HEK293 (cell line): ENCODE results near the gene NKD1.

ENCODE experiments used
- CTCF ChIA-PET: fragments of 350-600 bp; formaldehyde crosslinking; extraction: SDS; loops from one replicate; lab custom pipeline; 2021; ENCODE audit warnings: antibody characterized with exemption; lab: Yijun Ruan, JAX
- POLR2A ChIA-PET: fragments of 300-600 bp; formaldehyde crosslinking; extraction: SDS; loops from one replicate; lab custom pipeline; 2020; ENCODE audit warnings: antibody characterized with exemption, inconsistent platforms; lab: Yijun Ruan, JAX
- H3K27ac ChIP-seq: fragments of 200-500 bp; sonication (Bioruptor generic); 2 replicates; pipeline ENCODE4 v1.5.1; 2014; ENCODE audit warnings: low read depth, low read length, control low read depth, inconsistent platforms; ENCODE audit errors: extremely low read depth
- H3K36me3 ChIP-seq, 2 experiments: fragments of 200-500 bp in 1 of 2; sonication (Bioruptor generic) in 1 of 2; 1 replicate in 1 of 2; 2 replicates in 1 of 2; pipeline ENCODE4 v1.5.1; 2014 to 2017; ENCODE audit warnings: inconsistent platforms in 2 of 2, low read length in 2 of 2; ENCODE audit not compliant: control insufficient read depth in 2 of 2, insufficient read depth in 1 of 2
- H3K4me1 ChIP-seq: fragments of 200-500 bp; sonication (Bioruptor generic); 2 replicates; pipeline ENCODE4 v1.5.1; 2014; ENCODE audit warnings: mild to moderate bottlenecking, low read length, inconsistent platforms; ENCODE audit not compliant: control insufficient read depth, insufficient read depth
- H3K4me3 ChIP-seq: 2 replicates; pipeline ENCODE4 v1.5.1; 2011; ENCODE audit warnings: low read depth, mild to moderate bottlenecking, control low read depth, low read length, moderate library complexity
- H3K9me3 ChIP-seq: fragments of 200-500 bp; sonication (Bioruptor generic); 2 replicates; pipeline ENCODE4 v1.5.1; 2014; ENCODE audit warnings: low read depth, low read length, inconsistent platforms; ENCODE audit not compliant: control insufficient read depth, insufficient read depth
- SALL2 ChIP-seq: fragments of 450-650 bp; formaldehyde crosslinking; IDR thresholded peaks from 2 replicates; pipeline ENCODE4 v1.5.0; 2017; ENCODE audit warnings: missing biosample characterization, mild to moderate bottlenecking, missing genetic modification characterization, borderline replicate concordance
- SCRT2 ChIP-seq: fragments of 450-650 bp; formaldehyde crosslinking; IDR thresholded peaks from 2 replicates; pipeline ENCODE4 v1.5.1; 2016; ENCODE audit warnings: missing biosample characterization, missing genetic modification characterization
- TCF7L2 ChIP-seq: IDR thresholded peaks from 2 replicates; pipeline ENCODE4 v1.6.1; 2011; ENCODE audit warnings: low read depth, mild to moderate bottlenecking, inconsistent platforms, low read length, moderate library complexity, borderline replicate concordance
- ZFP3 ChIP-seq: fragments of 450-650 bp; formaldehyde crosslinking; IDR thresholded peaks from 2 replicates; pipeline ENCODE4 v1.5.1; 2016; ENCODE audit warnings: low read depth, missing biosample characterization, missing genetic modification characterization
- ZFP37 ChIP-seq: fragments of 450-650 bp; formaldehyde crosslinking; IDR thresholded peaks from 2 replicates; pipeline ENCODE4 v1.5.1; 2016; ENCODE audit warnings: missing biosample characterization, missing genetic modification characterization
- ZNF10 ChIP-seq: fragments of 450-650 bp; formaldehyde crosslinking; IDR thresholded peaks from 2 replicates; pipeline ENCODE4 v1.5.1; 2017; ENCODE audit warnings: missing biosample characterization, missing genetic modification characterization
- ZNF311 ChIP-seq: fragments of 450-650 bp; formaldehyde crosslinking; IDR thresholded peaks from 2 replicates; pipeline ENCODE4 v1.5.1; 2017; ENCODE audit warnings: missing biosample characterization, missing genetic modification characterization, borderline replicate concordance
- ZNF335 ChIP-seq: fragments of 450-650 bp; formaldehyde crosslinking; conservative IDR thresholded peaks from 2 replicates; pipeline ENCODE4 v1.5.1; 2016; ENCODE audit warnings: missing biosample characterization, missing genetic modification characterization
- ZNF423 ChIP-seq: fragments of 450-650 bp; formaldehyde crosslinking; IDR thresholded peaks from 2 replicates; pipeline ENCODE4 v1.5.1; 2016; ENCODE audit warnings: missing biosample characterization, missing genetic modification characterization
- ZNF510 ChIP-seq: fragments of 450-650 bp; formaldehyde crosslinking; IDR thresholded peaks from 2 replicates; pipeline ENCODE4 v1.5.1; 2018; ENCODE audit warnings: mild to moderate bottlenecking, missing genetic modification characterization, missing biosample characterization; ENCODE audit not compliant: insufficient replicate concordance
- ZNF558 ChIP-seq: fragments of 450-650 bp; formaldehyde crosslinking; IDR thresholded peaks from 2 replicates; pipeline ENCODE4 v1.5.1; 2016; ENCODE audit warnings: missing biosample characterization, missing genetic modification characterization
- TF ChIP-seq, protein P1 (sequence below): fragments of 450-650 bp; formaldehyde crosslinking; IDR thresholded peaks from 2 replicates; pipeline ENCODE4 v1.5.1; 2016; ENCODE audit warnings: missing biosample characterization, missing genetic modification characterization
- TF ChIP-seq, protein P2 (sequence below): fragments of 450-650 bp; formaldehyde crosslinking; conservative IDR thresholded peaks from 2 replicates; pipeline ENCODE4 v1.5.1; 2016; ENCODE audit warnings: low read depth, missing biosample characterization, missing genetic modification characterization
- TF ChIP-seq, protein P3 (sequence below): fragments of 450-650 bp; formaldehyde crosslinking; IDR thresholded peaks from 2 replicates; pipeline ENCODE4 v1.5.1; 2016; ENCODE audit warnings: missing biosample characterization, missing genetic modification characterization, borderline replicate concordance
- TF ChIP-seq, protein P4 (sequence below): fragments of 450-650 bp; formaldehyde crosslinking; IDR thresholded peaks from 2 replicates; pipeline ENCODE4 v1.5.1; 2017; ENCODE audit warnings: missing biosample characterization, missing genetic modification characterization
- TF ChIP-seq, protein P5 (sequence below): fragments of 450-650 bp; formaldehyde crosslinking; IDR thresholded peaks from 2 replicates; pipeline ENCODE4 v1.5.1; 2017; ENCODE audit warnings: missing biosample characterization, missing genetic modification characterization

Gene NKD1

DNA sequence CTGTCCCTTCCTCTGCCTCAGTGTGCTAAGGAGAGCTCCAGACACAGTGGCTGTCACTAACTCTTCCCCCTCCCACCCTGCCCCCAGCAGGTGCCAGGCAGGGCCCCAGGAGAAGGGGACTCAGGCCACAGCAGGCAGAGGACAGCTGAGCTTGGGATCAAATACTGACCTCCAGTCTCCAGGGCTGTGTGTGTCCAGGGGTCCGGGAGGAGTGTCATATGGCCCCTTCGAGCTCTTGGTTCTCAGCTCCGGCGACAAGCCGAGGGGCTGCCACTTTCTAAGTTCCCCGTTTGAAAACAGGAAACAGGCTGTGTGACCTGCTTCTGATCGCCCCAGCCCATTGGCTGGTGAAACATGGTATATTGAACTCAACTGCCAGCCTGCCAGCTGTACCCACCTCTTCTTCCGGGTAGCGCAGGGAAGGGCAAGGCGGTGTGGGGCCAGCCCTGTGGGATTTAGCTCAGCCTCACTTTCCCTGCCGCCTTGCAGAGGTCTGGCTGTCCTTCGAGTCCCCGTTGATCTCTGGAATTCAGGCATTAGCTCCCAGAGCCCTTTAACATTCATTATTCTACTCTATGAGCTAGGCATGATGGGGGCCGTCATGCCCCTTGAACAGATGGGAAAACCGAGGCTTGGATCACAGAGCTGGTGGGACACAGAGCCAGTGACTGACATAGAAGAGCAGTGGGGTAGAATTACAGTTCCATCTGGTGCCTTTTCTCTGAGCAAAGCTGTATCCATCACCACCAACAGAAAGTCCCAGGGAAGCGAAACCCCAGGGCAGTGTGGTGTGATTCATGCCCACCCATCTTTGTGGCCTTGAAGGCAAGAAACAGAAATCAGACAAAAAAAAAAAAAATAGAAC, 133.1 kb downstream of the NKD1 start, which contains the start of gene SNX20 (continued):
- TF ChIP-seq, protein P1, sequence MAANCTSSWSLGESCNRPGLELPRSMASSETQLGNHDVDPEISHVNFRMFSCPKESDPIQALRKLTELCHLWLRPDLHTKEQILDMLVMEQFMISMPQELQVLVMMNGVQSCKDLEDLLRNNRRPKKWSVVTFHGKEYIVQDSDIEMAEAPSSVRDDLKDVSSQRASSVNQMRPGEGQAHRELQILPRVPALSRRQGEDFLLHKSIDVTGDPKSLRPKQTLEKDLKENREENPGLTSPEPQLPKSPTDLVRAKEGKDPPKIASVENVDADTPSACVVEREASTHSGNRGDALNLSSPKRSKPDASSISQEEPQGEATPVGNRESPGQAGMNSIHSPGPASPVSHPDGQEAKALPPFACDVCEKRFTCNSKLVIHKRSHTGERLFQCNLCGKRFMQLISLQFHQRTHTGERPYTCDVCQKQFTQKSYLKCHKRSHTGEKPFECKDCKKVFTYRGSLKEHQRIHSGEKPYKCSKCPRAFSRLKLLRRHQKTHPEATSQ, result no peak
- TF ChIP-seq ZNF558 (tag by site-specific recombination) (no peak), ZNF335 (no peak), ZNF510 (tag by site-specific recombination) (no peak), ZNF10 (tag by site-specific recombination) (no peak), ZFP37 (tag by site-specific recombination) (no peak), ZFP3 (tag by site-specific recombination) (no peak)
- TF ChIP-seq, protein P2, sequence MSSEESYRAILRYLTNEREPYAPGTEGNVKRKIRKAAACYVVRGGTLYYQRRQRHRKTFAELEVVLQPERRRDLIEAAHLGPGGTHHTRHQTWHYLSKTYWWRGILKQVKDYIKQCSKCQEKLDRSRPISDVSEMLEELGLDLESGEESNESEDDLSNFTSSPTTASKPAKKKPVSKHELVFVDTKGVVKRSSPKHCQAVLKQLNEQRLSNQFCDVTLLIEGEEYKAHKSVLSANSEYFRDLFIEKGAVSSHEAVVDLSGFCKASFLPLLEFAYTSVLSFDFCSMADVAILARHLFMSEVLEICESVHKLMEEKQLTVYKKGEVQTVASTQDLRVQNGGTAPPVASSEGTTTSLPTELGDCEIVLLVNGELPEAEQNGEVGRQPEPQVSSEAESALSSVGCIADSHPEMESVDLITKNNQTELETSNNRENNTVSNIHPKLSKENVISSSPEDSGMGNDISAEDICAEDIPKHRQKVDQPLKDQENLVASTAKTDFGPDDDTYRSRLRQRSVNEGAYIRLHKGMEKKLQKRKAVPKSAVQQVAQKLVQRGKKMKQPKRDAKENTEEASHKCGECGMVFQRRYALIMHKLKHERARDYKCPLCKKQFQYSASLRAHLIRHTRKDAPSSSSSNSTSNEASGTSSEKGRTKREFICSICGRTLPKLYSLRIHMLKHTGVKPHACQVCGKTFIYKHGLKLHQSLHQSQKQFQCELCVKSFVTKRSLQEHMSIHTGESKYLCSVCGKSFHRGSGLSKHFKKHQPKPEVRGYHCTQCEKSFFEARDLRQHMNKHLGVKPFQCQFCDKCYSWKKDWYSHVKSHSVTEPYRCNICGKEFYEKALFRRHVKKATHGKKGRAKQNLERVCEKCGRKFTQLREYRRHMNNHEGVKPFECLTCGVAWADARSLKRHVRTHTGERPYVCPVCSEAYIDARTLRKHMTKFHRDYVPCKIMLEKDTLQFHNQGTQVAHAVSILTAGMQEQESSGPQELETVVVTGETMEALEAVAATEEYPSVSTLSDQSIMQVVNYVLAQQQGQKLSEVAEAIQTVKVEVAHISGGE (tag by site-specific recombination), result no peak
- TF ChIP-seq, protein P3, sequence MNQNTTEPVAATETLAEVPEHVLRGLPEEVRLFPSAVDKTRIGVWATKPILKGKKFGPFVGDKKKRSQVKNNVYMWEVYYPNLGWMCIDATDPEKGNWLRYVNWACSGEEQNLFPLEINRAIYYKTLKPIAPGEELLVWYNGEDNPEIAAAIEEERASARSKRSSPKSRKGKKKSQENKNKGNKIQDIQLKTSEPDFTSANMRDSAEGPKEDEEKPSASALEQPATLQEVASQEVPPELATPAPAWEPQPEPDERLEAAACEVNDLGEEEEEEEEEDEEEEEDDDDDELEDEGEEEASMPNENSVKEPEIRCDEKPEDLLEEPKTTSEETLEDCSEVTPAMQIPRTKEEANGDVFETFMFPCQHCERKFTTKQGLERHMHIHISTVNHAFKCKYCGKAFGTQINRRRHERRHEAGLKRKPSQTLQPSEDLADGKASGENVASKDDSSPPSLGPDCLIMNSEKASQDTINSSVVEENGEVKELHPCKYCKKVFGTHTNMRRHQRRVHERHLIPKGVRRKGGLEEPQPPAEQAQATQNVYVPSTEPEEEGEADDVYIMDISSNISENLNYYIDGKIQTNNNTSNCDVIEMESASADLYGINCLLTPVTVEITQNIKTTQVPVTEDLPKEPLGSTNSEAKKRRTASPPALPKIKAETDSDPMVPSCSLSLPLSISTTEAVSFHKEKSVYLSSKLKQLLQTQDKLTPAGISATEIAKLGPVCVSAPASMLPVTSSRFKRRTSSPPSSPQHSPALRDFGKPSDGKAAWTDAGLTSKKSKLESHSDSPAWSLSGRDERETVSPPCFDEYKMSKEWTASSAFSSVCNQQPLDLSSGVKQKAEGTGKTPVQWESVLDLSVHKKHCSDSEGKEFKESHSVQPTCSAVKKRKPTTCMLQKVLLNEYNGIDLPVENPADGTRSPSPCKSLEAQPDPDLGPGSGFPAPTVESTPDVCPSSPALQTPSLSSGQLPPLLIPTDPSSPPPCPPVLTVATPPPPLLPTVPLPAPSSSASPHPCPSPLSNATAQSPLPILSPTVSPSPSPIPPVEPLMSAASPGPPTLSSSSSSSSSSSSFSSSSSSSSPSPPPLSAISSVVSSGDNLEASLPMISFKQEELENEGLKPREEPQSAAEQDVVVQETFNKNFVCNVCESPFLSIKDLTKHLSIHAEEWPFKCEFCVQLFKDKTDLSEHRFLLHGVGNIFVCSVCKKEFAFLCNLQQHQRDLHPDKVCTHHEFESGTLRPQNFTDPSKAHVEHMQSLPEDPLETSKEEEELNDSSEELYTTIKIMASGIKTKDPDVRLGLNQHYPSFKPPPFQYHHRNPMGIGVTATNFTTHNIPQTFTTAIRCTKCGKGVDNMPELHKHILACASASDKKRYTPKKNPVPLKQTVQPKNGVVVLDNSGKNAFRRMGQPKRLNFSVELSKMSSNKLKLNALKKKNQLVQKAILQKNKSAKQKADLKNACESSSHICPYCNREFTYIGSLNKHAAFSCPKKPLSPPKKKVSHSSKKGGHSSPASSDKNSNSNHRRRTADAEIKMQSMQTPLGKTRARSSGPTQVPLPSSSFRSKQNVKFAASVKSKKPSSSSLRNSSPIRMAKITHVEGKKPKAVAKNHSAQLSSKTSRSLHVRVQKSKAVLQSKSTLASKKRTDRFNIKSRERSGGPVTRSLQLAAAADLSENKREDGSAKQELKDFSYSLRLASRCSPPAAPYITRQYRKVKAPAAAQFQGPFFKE (tag by site-specific recombination), result no peak

DNA sequence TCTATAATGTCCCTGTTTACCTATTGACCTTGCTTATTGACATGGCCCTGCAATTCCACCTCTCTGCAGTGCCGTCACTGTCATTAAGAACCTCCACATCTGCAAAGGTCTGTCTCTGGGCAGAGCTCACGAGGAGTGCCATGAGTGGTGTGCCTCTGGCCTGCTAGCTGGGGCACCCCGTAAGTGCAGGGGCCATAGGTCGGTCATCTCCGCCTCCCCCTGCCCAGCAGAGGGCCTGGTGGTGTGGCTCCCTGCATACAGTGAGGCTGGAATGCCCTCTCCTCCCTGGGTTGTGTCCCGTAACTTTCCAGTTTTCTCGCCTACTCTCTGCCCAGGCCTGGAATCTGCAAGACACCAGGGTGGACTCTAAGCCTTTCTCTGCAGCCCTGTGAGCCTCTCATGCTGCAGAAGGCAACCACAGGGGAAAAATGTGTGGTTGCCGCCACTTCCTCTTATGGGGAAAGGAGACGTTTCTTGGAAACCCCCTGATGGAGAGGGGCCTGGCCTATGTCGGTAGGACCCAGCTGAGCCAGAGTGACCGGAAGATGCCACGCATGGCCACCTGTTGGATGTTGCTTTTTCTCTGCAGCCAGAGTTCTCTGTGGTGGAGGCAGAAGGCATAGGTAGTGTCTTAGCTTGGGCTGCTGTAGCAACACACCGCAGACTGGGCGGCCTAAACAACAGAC, 135.6 kb downstream of the NKD1 start:
- Histone ChIP-seq H3K4me3 (no peak overlapping the region), H3K27ac (no peak overlapping the region), H3K9me3 (no peaks in the 10 kb centered on the region), H3K4me1 (no peaks in the 10 kb centered on the region), H3K36me3 (no peaks in the 10 kb centered on the region)
- ChIA-PET POLR2A (no interaction called here), CTCF (interaction anchor here (0.6 kb wide), 1 partner anchor 150 kb away, joined by 3 read pairs; no protein-coding TSS in a partner anchor)
- no peak for TF ChIP-seq TCF7L2
- TF ChIP-seq, protein P4, sequence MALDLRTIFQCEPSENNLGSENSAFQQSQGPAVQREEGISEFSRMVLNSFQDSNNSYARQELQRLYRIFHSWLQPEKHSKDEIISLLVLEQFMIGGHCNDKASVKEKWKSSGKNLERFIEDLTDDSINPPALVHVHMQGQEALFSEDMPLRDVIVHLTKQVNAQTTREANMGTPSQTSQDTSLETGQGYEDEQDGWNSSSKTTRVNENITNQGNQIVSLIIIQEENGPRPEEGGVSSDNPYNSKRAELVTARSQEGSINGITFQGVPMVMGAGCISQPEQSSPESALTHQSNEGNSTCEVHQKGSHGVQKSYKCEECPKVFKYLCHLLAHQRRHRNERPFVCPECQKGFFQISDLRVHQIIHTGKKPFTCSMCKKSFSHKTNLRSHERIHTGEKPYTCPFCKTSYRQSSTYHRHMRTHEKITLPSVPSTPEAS (tag by site-specific recombination), result no peak
- peak; percentile 67 for TF ChIP-seq SCRT2
- TF ChIP-seq SALL2, result no peak
- no peak for TF ChIP-seq ZNF423 (tag by site-specific recombination)
- TF ChIP-seq, protein P5, sequence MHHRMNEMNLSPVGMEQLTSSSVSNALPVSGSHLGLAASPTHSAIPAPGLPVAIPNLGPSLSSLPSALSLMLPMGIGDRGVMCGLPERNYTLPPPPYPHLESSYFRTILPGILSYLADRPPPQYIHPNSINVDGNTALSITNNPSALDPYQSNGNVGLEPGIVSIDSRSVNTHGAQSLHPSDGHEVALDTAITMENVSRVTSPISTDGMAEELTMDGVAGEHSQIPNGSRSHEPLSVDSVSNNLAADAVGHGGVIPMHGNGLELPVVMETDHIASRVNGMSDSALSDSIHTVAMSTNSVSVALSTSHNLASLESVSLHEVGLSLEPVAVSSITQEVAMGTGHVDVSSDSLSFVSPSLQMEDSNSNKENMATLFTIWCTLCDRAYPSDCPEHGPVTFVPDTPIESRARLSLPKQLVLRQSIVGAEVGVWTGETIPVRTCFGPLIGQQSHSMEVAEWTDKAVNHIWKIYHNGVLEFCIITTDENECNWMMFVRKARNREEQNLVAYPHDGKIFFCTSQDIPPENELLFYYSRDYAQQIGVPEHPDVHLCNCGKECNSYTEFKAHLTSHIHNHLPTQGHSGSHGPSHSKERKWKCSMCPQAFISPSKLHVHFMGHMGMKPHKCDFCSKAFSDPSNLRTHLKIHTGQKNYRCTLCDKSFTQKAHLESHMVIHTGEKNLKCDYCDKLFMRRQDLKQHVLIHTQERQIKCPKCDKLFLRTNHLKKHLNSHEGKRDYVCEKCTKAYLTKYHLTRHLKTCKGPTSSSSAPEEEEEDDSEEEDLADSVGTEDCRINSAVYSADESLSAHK (tag by site-specific recombination), result no peak
- no peak for TF ChIP-seq ZNF311 (tag by site-specific recombination)
- TF ChIP-seq, all 188 proteins: peak for 1
